ENCODE data around the gene NTM. TPM values are rescaled to one million over a fixed set of nuclear protein-coding genes. Genes with fewer than 3 reads are reported as not detected.

NTM gene
- total RNA-seq, 2 experiments from 2014 or later = not detected

GRCh38 chr11:131664816-131665215 lies 294.4 kb downstream of the NTM start:
- Mint-ChIP-seq H3K9me3 (no peaks in the 10 kb centered on the region), H3K27ac (no peak overlapping the region), H3K27me3 (no peaks in the 10 kb centered on the region), H3K4me1 (ENCODE audit: low read depth) (no peaks in the 10 kb centered on the region), H3K36me3 (ENCODE audit: low read depth) (no peaks in the 10 kb centered on the region), H3K4me3 (no peak overlapping the region)
- ATAC-seq (no peak), DNase-seq (no peak)
- CTCF ChIA-PET = interaction anchor here (1.8 kb wide), 1 partner anchor 10 kb away, joined by 8 read pairs; no protein-coding TSS in a partner anchor
- no peak for TF ChIP-seq CTCF (IDR thresholded peaks at IDR 0.05)
- POLR2A ChIA-PET = no interaction called here
- intact Hi-C loops (cut with micrococcal nuclease) = no loop called here

DNA sequence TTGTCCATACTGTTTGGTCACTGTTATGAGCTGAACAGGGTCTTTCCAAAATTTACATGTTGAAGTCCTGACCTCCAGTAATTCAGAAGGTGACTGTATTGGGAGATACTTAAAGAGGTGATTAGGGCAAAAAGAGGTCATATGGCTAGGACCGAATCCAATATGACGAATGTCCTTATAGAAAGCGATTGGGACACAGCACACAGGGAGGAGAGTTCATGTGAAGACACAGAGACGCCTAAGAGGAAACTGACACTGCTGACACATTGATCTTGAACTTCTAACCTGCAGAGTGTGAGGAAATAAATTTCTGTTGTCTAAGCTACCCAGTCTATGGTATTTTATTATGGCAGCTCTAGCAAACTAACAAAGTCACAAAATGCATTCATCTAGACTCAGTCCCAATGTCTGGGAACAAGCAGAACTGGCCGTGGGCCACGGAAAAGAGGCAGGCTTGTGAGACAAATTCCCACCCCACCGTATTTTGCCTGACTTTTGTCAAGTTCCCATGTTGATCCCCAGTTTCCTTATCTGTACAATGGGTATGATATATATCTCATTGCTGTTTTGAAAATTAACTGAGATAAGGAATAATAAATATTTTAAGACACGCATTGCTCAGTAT lies 295.0 kb downstream of the NTM start:
- no peaks in the 10 kb centered on the region for H3K4me1 Mint-ChIP-seq (ENCODE audit: low read depth)
- H3K27me3 Mint-ChIP-seq = no peaks in the 10 kb centered on the region
- H3K4me3 Mint-ChIP-seq = no peak overlapping the region
- no peak overlapping the region for H3K27ac Mint-ChIP-seq
- DNase-seq (no peak), ATAC-seq (no peak)
- H3K36me3 Mint-ChIP-seq (ENCODE audit: low read depth) = no peaks in the 10 kb centered on the region
- no peak for TF ChIP-seq CTCF (IDR thresholded peaks at IDR 0.05)
- intact Hi-C loops (cut with micrococcal nuclease) = no loop called here
- no peaks in the 10 kb centered on the region for H3K9me3 Mint-ChIP-seq
- ChIA-PET CTCF (no interaction called here), POLR2A (no interaction called here)

DNA sequence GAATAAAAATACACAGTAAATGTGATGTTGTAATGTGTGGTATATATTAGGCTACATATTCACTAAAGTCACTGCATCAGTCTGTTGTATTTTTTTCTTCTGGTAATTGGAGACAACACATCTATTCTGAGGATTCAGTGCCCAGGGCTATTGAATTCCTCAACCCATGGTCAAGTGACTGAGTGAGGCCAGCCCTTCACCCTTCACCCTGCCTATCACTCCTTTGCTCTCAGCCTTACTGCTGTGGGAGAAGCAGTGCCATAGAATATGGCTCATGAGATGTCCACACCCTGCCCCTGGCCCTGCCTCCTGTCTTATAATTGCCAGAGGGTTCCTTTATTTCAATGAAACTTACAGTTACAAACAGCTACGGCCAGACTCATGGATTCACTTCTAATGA lies 295.6 kb downstream of the NTM start:
- POLR2A ChIA-PET = no interaction called here
- Mint-ChIP-seq H3K4me1 (ENCODE audit: low read depth) (no peaks in the 10 kb centered on the region), H3K27me3 (no peaks in the 10 kb centered on the region), H3K27ac (no peak overlapping the region), H3K4me3 (no peak overlapping the region), H3K9me3 (no peaks in the 10 kb centered on the region), H3K36me3 (ENCODE audit: low read depth) (no peaks in the 10 kb centered on the region)
- TF ChIP-seq CTCF (IDR thresholded peaks at IDR 0.05) = no peak
- ATAC-seq = no peak
- DNase-seq = no peak
- CTCF ChIA-PET = no interaction called here
- intact Hi-C loops (cut with micrococcal nuclease) = no loop called here

DNA sequence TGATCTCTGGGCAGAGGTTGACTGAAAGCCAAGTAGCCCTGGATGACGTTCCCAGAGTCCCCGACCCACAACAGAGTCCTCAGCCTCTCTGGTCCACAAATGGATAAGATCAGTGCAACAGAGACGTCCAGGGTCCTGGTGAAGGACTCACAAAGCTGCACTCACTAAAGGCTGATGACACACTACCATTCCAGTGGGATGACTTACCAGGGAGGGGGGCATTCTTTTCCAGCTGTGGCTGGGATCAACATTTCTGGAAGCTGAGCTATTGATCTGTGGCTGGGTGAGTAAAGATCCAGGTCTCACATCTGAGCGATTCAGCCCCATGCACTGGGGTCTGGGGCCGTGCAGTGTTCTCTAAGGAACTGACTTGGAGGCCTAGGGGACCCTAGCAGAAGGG lies 296.2 kb downstream of the NTM start:
- POLR2A ChIA-PET = no interaction called here
- no peaks in the 10 kb centered on the region for H3K9me3 Mint-ChIP-seq
- TF ChIP-seq CTCF (IDR thresholded peaks at IDR 0.05) = no peak
- H3K36me3 Mint-ChIP-seq (ENCODE audit: low read depth) = no peaks in the 10 kb centered on the region
- no peaks in the 10 kb centered on the region for H3K27me3 Mint-ChIP-seq
- ATAC-seq = no peak
- no peak overlapping the region for H3K4me3 Mint-ChIP-seq
- CTCF ChIA-PET = no interaction called here
- no peaks in the 10 kb centered on the region for H3K4me1 Mint-ChIP-seq (ENCODE audit: low read depth)
- intact Hi-C loops (cut with micrococcal nuclease) = no loop called here
- no peak for DNase-seq
- no peak overlapping the region for H3K27ac Mint-ChIP-seq

DNA sequence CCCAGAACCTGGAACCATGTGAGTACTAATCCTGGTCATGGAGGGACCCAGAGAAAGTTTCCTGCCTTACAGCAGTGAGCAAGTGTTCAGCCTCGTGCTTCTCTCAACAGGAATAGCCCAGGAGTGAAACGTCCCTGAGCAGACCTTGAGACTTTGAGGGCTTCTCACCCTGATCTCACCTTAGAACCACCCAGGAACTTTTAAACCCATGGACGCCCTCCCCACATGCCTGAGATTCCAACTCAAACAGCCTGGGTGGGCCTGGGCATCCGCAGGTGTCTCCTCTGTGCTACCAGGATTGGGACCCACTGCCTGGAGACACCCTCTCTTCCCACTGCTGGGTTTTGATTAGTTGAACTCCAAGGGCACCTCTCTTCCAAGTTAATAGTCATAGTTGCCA lies 297.2 kb downstream of the NTM start:
- H3K27me3 Mint-ChIP-seq = no peaks in the 10 kb centered on the region
- intact Hi-C loops (cut with micrococcal nuclease) = no loop called here
- ATAC-seq (no peak), DNase-seq (no peak)
- POLR2A ChIA-PET = no interaction called here
- H3K4me3 Mint-ChIP-seq = no peak overlapping the region
- no peaks in the 10 kb centered on the region for H3K9me3 Mint-ChIP-seq
- TF ChIP-seq CTCF (IDR thresholded peaks at IDR 0.05) = no peak
- CTCF ChIA-PET = interaction anchor here (1.0 kb wide), 1 partner anchor 10 kb away, joined by 3 read pairs; no protein-coding TSS in a partner anchor
- no peak overlapping the region for H3K27ac Mint-ChIP-seq
- H3K4me1 Mint-ChIP-seq (ENCODE audit: low read depth) = no peaks in the 10 kb centered on the region
- H3K36me3 Mint-ChIP-seq (ENCODE audit: low read depth) = no peaks in the 10 kb centered on the region
